ENCODE results near the gene PRKCA. TPM values are rescaled to one million over a fixed set of nuclear protein-coding genes. Genes with fewer than 3 reads are reported as not detected.
"Not testable (repeated sequence)": the region's sequence is repeated elsewhere in the genome, so short reads cannot be mapped to it uniquely, and the experiment has no call there.

The PRKCA gene
- total RNA-seq, 1 experiment from 2014 or later: 21.8 TPM

- no peak for DNase-seq (ENCODE audit: low read depth)
Observed at GRCh38 chr17:66290101-66290722, 12.2 kb upstream of the PRKCA start.

- DNase-seq (ENCODE audit: low read depth): no peak
Observed at GRCh38 chr17:66292353-66292752, 10.1 kb upstream of the PRKCA start.

- no peak for DNase-seq (ENCODE audit: low read depth)
Observed at GRCh38 chr17:66296289-66296725, 6.1 kb upstream of the PRKCA start.

- not testable (repeated sequence) for DNase-seq (ENCODE audit: low read depth)
Observed at GRCh38 chr17:66297443-66297842, 5.0 kb upstream of the PRKCA start.

GRCh38 chr17:66299711-66300110, 2.7 kb upstream of the PRKCA start:
- DNase-seq (ENCODE audit: low read depth): no peak

- DNase-seq (ENCODE audit: low read depth): no peak
Observed at GRCh38 chr17:66300956-66301355, 1.5 kb upstream of the PRKCA start.

- no peak for DNase-seq (ENCODE audit: low read depth)
Observed at GRCh38 chr17:66301367-66301863, 998 bp upstream of the PRKCA start.

- peak; percentile 73 for DNase-seq (ENCODE audit: low read depth)
Observed at GRCh38 chr17:66302761-66303626, 581 bp downstream of the PRKCA start.

GRCh38 chr17:66304304-66305174, 2.1 kb downstream of the PRKCA start:
- DNase-seq (ENCODE audit: low read depth): peak; percentile 59

- DNase-seq (ENCODE audit: low read depth): no peak
Observed at GRCh38 chr17:66306446-66306845, 4.0 kb downstream of the PRKCA start.

GRCh38 chr17:66307257-66307656, 4.8 kb downstream of the PRKCA start:
- DNase-seq (ENCODE audit: low read depth): no peak

- DNase-seq (ENCODE audit: low read depth): no peak
Observed at GRCh38 chr17:66308856-66309255, 6.4 kb downstream of the PRKCA start.

- DNase-seq (ENCODE audit: low read depth): no peak
Observed at GRCh38 chr17:66309793-66310192, 7.4 kb downstream of the PRKCA start.

- DNase-seq (ENCODE audit: low read depth): no peak
Observed at GRCh38 chr17:66310528-66311148, 8.2 kb downstream of the PRKCA start.

GRCh38 chr17:66312912-66313311, 10.5 kb downstream of the PRKCA start:
- DNase-seq (ENCODE audit: low read depth): no peak

GRCh38 chr17:66313325-66313724, 10.9 kb downstream of the PRKCA start:
- no peak for DNase-seq (ENCODE audit: low read depth)

GRCh38 chr17:66313995-66314659, 11.7 kb downstream of the PRKCA start:
- DNase-seq (ENCODE audit: low read depth): no peak

- DNase-seq (ENCODE audit: low read depth): no peak
Observed at GRCh38 chr17:66317629-66318028, 15.2 kb downstream of the PRKCA start.

- no peak for DNase-seq (ENCODE audit: low read depth)
Observed at GRCh38 chr17:66319226-66319625, 16.8 kb downstream of the PRKCA start.

- DNase-seq (ENCODE audit: low read depth): no peak
Observed at GRCh38 chr17:66322764-66323163, 20.4 kb downstream of the PRKCA start.
